ENCODE data around the gene NBDY. TPM values are rescaled to one million over a fixed set of nuclear protein-coding genes. Genes with fewer than 3 reads are reported as not detected.

Gene NBDY
- total RNA-seq, 1 donor from 2014 or later, result 13.8 TPM

DNA sequence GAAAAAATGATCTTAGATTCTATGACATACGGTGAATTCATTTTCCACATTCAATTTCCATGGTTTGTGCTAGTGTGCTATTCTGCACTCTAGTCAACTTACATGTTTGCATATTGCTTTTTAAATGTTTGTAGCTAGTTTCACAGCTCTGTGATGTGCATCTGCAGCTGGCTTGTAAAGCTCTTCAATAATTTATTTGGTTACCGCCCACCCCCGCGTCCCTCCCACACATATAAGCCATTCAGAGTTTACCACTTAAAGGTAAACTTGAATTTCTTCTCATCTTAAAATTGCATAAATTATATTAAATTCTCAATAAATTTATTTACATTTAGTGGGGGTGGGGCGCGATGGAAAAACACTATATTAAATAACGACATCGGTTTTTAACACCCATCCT is 291 bp upstream of the NBDY start:
- TF ChIP-seq CTCF (IDR thresholded peaks at IDR 0.05) (no peak), POLR2AphosphoS5 (IDR thresholded peaks at IDR 0.05; ENCODE audit: insufficient read depth in 1 of 2, low read depth in 1 of 2) (no peak), POLR2A (IDR thresholded peaks at IDR 0.05) (no peak)
- Histone ChIP-seq H3K4me1 (no peaks in the 10 kb centered on the region), H3K27ac (peak overlapping the region; percentile 59), H3K4me3 (peak overlapping the region; percentile 45), H3K36me3 (no peaks in the 10 kb centered on the region), H3K9me3 (no peaks in the 10 kb centered on the region), H3K27me3 (no peaks in the 10 kb centered on the region)
- DNase-seq (ENCODE audit: extremely low spot score in 2 of 2), result no peak
- intact Hi-C loops (cut with DNase I), result no loop called here

DNA sequence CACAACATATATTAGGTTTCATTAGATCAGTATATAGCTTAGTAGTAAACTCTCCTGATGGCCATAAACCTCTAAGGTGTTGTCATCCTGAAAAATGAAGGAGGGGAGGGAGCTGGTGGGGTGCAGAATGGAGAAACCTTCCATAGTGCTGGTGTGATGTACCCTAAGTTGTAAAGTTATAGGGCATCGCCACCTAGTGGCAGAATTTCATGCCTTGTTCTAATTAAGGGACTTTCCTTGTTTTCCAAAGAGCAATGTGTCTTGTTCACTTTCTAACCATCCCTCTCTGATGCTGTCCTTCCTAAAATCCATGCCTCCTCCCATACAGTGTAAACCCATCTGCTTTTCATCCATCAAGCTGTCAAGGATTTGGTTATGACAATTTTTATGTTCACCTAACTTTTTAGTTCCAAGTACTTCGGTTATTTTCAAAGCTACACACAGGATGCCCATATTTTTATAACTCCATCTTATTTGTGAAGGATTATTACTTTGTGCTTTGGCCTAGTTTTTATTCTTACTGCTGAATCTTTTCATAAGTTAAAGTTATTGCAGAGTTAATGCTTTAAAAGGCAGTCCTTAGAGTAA is 4.5 kb downstream of the NBDY start:
- no peaks in the 10 kb centered on the region for H3K4me1 ChIP-seq
- no peaks in the 10 kb centered on the region for H3K9me3 ChIP-seq
- intact Hi-C loops (cut with DNase I), result no loop called here
- no peaks in the 10 kb centered on the region for H3K27me3 ChIP-seq
- no peak overlapping the region for H3K4me3 ChIP-seq
- TF ChIP-seq CTCF (IDR thresholded peaks at IDR 0.05), result peak in 1 of 3 experiments; percentile 33
- no peak for TF ChIP-seq POLR2A (IDR thresholded peaks at IDR 0.05)
- TF ChIP-seq POLR2AphosphoS5 (IDR thresholded peaks at IDR 0.05; ENCODE audit: insufficient read depth in 1 of 2, low read depth in 1 of 2), result no peak
- no peak overlapping the region for H3K27ac ChIP-seq
- DNase-seq (ENCODE audit: extremely low spot score in 2 of 2), result no peak
- no peaks in the 10 kb centered on the region for H3K36me3 ChIP-seq

- intact Hi-C loops (cut with DNase I), result no loop called here
- Histone ChIP-seq H3K36me3 (no peaks in the 10 kb centered on the region), H3K27ac (no peak overlapping the region), H3K27me3 (no peaks in the 10 kb centered on the region), H3K4me3 (no peak overlapping the region), H3K9me3 (no peaks in the 10 kb centered on the region), H3K4me1 (no peaks in the 10 kb centered on the region)
- no peak for TF ChIP-seq POLR2AphosphoS5 (IDR thresholded peaks at IDR 0.05; ENCODE audit: insufficient read depth in 1 of 2, low read depth in 1 of 2)
- TF ChIP-seq CTCF (IDR thresholded peaks at IDR 0.05), result no peak
- no peak for TF ChIP-seq POLR2A (IDR thresholded peaks at IDR 0.05)
- DNase-seq (ENCODE audit: extremely low spot score in 2 of 2), result no peak
Observed at GRCh38 chrX:56736219-56736618, 7.2 kb downstream of the NBDY start.

- peaks cover 5% of the 10 kb centered on the region for H3K9me3 ChIP-seq
- no peaks in the 10 kb centered on the region for H3K27me3 ChIP-seq
- DNase-seq (ENCODE audit: extremely low spot score in 2 of 2), result no peak
- TF ChIP-seq CTCF (IDR thresholded peaks at IDR 0.05), result no peak
- TF ChIP-seq POLR2A (IDR thresholded peaks at IDR 0.05), result no peak
- TF ChIP-seq POLR2AphosphoS5 (IDR thresholded peaks at IDR 0.05; ENCODE audit: insufficient read depth in 1 of 2, low read depth in 1 of 2), result no peak
- H3K27ac ChIP-seq, result no peak overlapping the region
- no peak overlapping the region for H3K4me3 ChIP-seq
- H3K36me3 ChIP-seq, result no peaks in the 10 kb centered on the region
- intact Hi-C loops (cut with DNase I), result no loop called here
- no peaks in the 10 kb centered on the region for H3K4me1 ChIP-seq
Observed at GRCh38 chrX:56738670-56739069, 9.6 kb downstream of the NBDY start.

DNA sequence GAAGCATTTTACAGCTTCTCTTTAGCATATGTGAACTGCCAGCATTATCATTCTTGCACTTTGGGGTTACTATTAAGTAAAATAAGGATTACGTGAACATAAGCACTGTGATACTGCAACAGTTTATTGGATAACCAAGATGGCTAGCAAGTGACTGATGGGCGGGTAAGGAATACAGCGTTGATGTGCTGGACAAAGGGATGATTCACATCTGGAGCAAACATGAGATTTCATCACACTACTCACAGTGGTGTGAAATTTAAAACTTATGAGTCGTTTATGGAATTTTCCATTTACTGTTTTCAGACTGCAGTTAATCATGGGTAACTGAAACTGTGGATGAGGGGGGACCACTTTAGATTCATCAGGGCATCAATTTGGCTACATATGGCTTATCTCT is 16.0 kb downstream of the NBDY start:
- no peak for TF ChIP-seq POLR2A (IDR thresholded peaks at IDR 0.05)
- no peak for TF ChIP-seq POLR2AphosphoS5 (IDR thresholded peaks at IDR 0.05; ENCODE audit: insufficient read depth in 1 of 2, low read depth in 1 of 2)
- TF ChIP-seq CTCF (IDR thresholded peaks at IDR 0.05), result no peak
- intact Hi-C loops (cut with DNase I), result no loop called here
- Histone ChIP-seq H3K9me3 (peaks cover 5% of the 10 kb centered on the region), H3K4me3 (no peak overlapping the region), H3K27me3 (no peaks in the 10 kb centered on the region), H3K36me3 (no peaks in the 10 kb centered on the region), H3K4me1 (no peaks in the 10 kb centered on the region), H3K27ac (no peak overlapping the region)
- DNase-seq (ENCODE audit: extremely low spot score in 2 of 2), result no peak
